Neuronal stem cell (in vitro differentiated cells): ENCODE data around the gene TMTC1.

ENCODE experiments used
- DNase-seq: peaks from one replicate; pipeline ENCODE4 v3.0.0-alpha.2; 2013; ENCODE audit warnings: low spot score
- H2AFZ ChIP-seq: one replicate; pipeline ENCODE4 v1.6.1; 2013; ENCODE audit warnings: mild to moderate bottlenecking, low read length, inconsistent platforms
- H2AK5ac ChIP-seq: 2 replicates; pipeline ENCODE4 v1.6.1; 2013; ENCODE audit warnings: low read depth, mild to moderate bottlenecking, inconsistent platforms, low read length, moderate library complexity, mixed read lengths
- H2BK120ac ChIP-seq: 2 replicates; pipeline ENCODE4 v1.6.1; 2013; ENCODE audit warnings: low read depth, mild to moderate bottlenecking, inconsistent platforms, low read length, moderate library complexity, mixed read lengths
- H2BK12ac ChIP-seq: one replicate; pipeline ENCODE4 v1.6.1; 2013; ENCODE audit warnings: low read length, inconsistent platforms
- H2BK15ac ChIP-seq: 2 replicates; pipeline ENCODE4 v1.6.1; 2013; ENCODE audit warnings: mild to moderate bottlenecking, low read length, inconsistent platforms, mixed read lengths
- H2BK5ac ChIP-seq: one replicate; pipeline ENCODE4 v1.6.1; 2013; ENCODE audit warnings: inconsistent platforms, mild to moderate bottlenecking, low read length, moderate library complexity
- H3K14ac ChIP-seq: one replicate; pipeline ENCODE4 v1.6.1; 2013; ENCODE audit warnings: low read length, inconsistent platforms
- H3K18ac ChIP-seq: 2 replicates; pipeline ENCODE4 v1.6.1; 2013; ENCODE audit warnings: low read length, inconsistent platforms
- H3K23ac ChIP-seq: 2 replicates; pipeline ENCODE4 v1.6.1; 2013; ENCODE audit warnings: low read depth, mild to moderate bottlenecking, mixed read lengths, low read length, inconsistent platforms; ENCODE audit not compliant: poor library complexity
- H3K27ac ChIP-seq: replicated peaks from 3 replicates; pipeline ENCODE4 v1.5.1; 2013; ENCODE audit warnings: low read length, inconsistent platforms
- H3K27me3 ChIP-seq, 3 experiments: 2 replicates each; pipeline ENCODE4 v1.6.1; 2013; ENCODE audit warnings: low read length in 3 of 3, mild to moderate bottlenecking in 2 of 3, inconsistent platforms in 1 of 3, low read depth in 1 of 3, mixed read lengths in 1 of 3, moderate library complexity in 1 of 3; ENCODE audit not compliant: control insufficient read depth in 3 of 3, insufficient read depth in 3 of 3
- H3K36me3 ChIP-seq, 2 donors: replicated peaks in 1 of 2; 2 replicates each; pipeline ENCODE4 v1.6.1; 2013; ENCODE audit warnings: low read length in 2 of 2; ENCODE audit not compliant: control insufficient read depth in 2 of 2, insufficient read depth in 2 of 2
- H3K4ac ChIP-seq: 2 replicates; pipeline ENCODE4 v1.6.1; 2013; ENCODE audit warnings: inconsistent platforms, mild to moderate bottlenecking, low read length, moderate library complexity
- H3K4me1 ChIP-seq, 2 donors: 1 replicate in 1 of 2; 2 replicates in 1 of 2; pipeline ENCODE4 v1.6.1; 2013; ENCODE audit warnings: low read length in 2 of 2, low read depth in 1 of 2; ENCODE audit not compliant: control insufficient read depth in 2 of 2, insufficient read depth in 1 of 2
- H3K4me2 ChIP-seq: one replicate; pipeline ENCODE4 v1.6.1; 2013; ENCODE audit warnings: mild to moderate bottlenecking, low read length, inconsistent platforms; ENCODE audit not compliant: insufficient read depth, poor library complexity, severe bottlenecking
- H3K4me3 ChIP-seq, 2 donors: 2 replicates each; pipeline ENCODE4 v1.5.1; 2013; ENCODE audit warnings: low read length in 2 of 2, mild to moderate bottlenecking in 2 of 2, inconsistent platforms in 1 of 2, moderate library complexity in 1 of 2
- H3K79me1 ChIP-seq: one replicate; pipeline ENCODE4 v1.6.1; 2013; ENCODE audit warnings: low read depth, mild to moderate bottlenecking, inconsistent platforms, low read length, moderate library complexity
- H3K9ac ChIP-seq: one replicate; pipeline ENCODE4 v1.6.1; 2013; ENCODE audit warnings: mild to moderate bottlenecking, low read depth, low read length, inconsistent platforms; ENCODE audit not compliant: poor library complexity
- H3K9me3 ChIP-seq, 2 donors: replicated peaks in 1 of 2; 2 replicates each; pipeline versions ENCODE3 to v1.6.1; 2013; ENCODE audit warnings: low read length in 2 of 2, mild to moderate bottlenecking in 2 of 2, inconsistent platforms in 1 of 2, low read depth in 1 of 2, mixed read lengths in 1 of 2, moderate library complexity in 1 of 2; ENCODE audit not compliant: control insufficient read depth in 2 of 2, insufficient read depth in 1 of 2
- H4K8ac ChIP-seq: one replicate; pipeline ENCODE4 v1.6.1; 2013; ENCODE audit warnings: low read depth, mild to moderate bottlenecking, inconsistent platforms, low read length, moderate library complexity
- H4K91ac ChIP-seq: one replicate; pipeline ENCODE4 v1.6.1; 2013; ENCODE audit warnings: low read length, low read depth, mild to moderate bottlenecking, inconsistent platforms; ENCODE audit not compliant: poor library complexity
- WGBS, 2 donors: extraction: QIAGEN DNeasy Blood & Tissue Kit; methylation state at CpG; one replicate each; pipeline ENCODE4 v1.1.7; 2013; ENCODE audit warnings: missing lambda C conversion rate in 2 of 2, mixed read lengths in 1 of 2; ENCODE audit not compliant: insufficient read length in 2 of 2, insufficient replicate concordance in 1 of 2; ENCODE audit errors: extremely low coverage in 2 of 2; 5-methylcytosine and 5-hydroxymethylcytosine counted together

Gene TMTC1

GRCh38 chr12:29709054-29709453, 74.7 kb downstream of the TMTC1 start:
- no peak overlapping the region for H3K18ac ChIP-seq
- H3K4ac ChIP-seq: no peak overlapping the region
- DNase-seq: no peak
- H4K8ac ChIP-seq: no peak overlapping the region
- peaks cover 2 to 9% of the 10 kb centered on the region in 2 donors for H3K4me1 ChIP-seq
- H3K23ac ChIP-seq: no peak overlapping the region
- H3K36me3 ChIP-seq: peaks cover 0 to 14% of the 10 kb centered on the region in 2 donors
- no peak overlapping the region for H2BK15ac ChIP-seq
- no peak overlapping the region for H3K9ac ChIP-seq
- H2BK5ac ChIP-seq: no peak overlapping the region
- H3K4me2 ChIP-seq: no peak overlapping the region
- H4K91ac ChIP-seq: no peak overlapping the region
- H3K79me1 ChIP-seq: no peaks in the 10 kb centered on the region
- H2AFZ ChIP-seq: no peak overlapping the region
- no peak overlapping the region for H3K14ac ChIP-seq
- H3K4me3 ChIP-seq: no peak overlapping the region
- H2BK12ac ChIP-seq: no peak overlapping the region
- no peaks in the 10 kb centered on the region for H3K27me3 ChIP-seq
- H3K27ac ChIP-seq: no peak overlapping the region
- no peaks in the 10 kb centered on the region for H3K9me3 ChIP-seq
- no peak overlapping the region for H2AK5ac ChIP-seq
- no peak overlapping the region for H2BK120ac ChIP-seq

DNA sequence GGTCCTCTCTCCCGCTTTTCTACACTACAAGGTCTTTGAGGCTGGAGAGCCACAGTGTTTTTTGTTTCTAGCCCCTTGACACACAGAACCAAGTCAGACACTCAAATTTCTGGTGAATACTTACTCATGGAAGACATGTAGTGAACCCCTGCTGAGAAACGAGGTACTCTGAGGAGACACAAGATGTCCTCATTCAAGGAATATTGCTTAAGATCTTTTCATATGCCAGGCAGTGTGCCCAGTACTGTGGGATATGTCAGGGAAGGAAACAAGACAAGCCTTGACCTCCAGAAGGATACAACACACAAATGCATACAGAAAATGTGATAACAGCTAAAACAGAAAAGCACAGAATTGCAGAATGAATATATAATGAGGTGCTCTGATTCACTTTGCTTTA, 75.9 kb downstream of the TMTC1 start:
- Histone ChIP-seq H3K27me3 (no peaks in the 10 kb centered on the region), H2BK12ac (no peak overlapping the region), H3K4ac (no peak overlapping the region), H2BK5ac (no peak overlapping the region), H3K36me3 (peaks cover 0 to 14% of the 10 kb centered on the region in 2 donors), H2BK120ac (no peak overlapping the region), H3K79me1 (no peaks in the 10 kb centered on the region), H3K23ac (no peak overlapping the region), H4K91ac (no peak overlapping the region), H3K9ac (no peak overlapping the region), H4K8ac (no peak overlapping the region), H3K18ac (no peak overlapping the region), H2BK15ac (no peak overlapping the region), H3K4me2 (no peak overlapping the region), H3K9me3 (no peaks in the 10 kb centered on the region), H3K27ac (no peak overlapping the region), H3K14ac (no peak overlapping the region), H2AK5ac (no peak overlapping the region), H2AFZ (no peak overlapping the region), H3K4me3 (no peak overlapping the region), H3K4me1 (peaks cover 2 to 9% of the 10 kb centered on the region in 2 donors)
- WGBS, 2 donors: no CpG with 5 or more reads among the region's 2 CpGs
- DNase-seq: no peak

- H4K8ac ChIP-seq: no peak overlapping the region
- no peak overlapping the region for H3K27ac ChIP-seq
- H2AFZ ChIP-seq: no peak overlapping the region
- H3K4me3 ChIP-seq: no peak overlapping the region
- no peak overlapping the region for H2BK15ac ChIP-seq
- no peaks in the 10 kb centered on the region for H3K9me3 ChIP-seq
- no peak overlapping the region for H3K18ac ChIP-seq
- H3K4ac ChIP-seq: no peak overlapping the region
- H2BK5ac ChIP-seq: no peak overlapping the region
- H3K36me3 ChIP-seq: peaks cover 0 to 18% of the 10 kb centered on the region in 2 donors
- H2AK5ac ChIP-seq: no peak overlapping the region
- no peaks in the 10 kb centered on the region for H3K27me3 ChIP-seq
- no peak overlapping the region for H3K4me2 ChIP-seq
- WGBS, 2 donors: no CpG with 5 or more reads among the region's 2 CpGs
- no peak overlapping the region for H3K14ac ChIP-seq
- peaks cover under 1 to 9% of the 10 kb centered on the region in 2 donors for H3K4me1 ChIP-seq
- H4K91ac ChIP-seq: no peak overlapping the region
- no peak overlapping the region for H2BK120ac ChIP-seq
- no peaks in the 10 kb centered on the region for H3K79me1 ChIP-seq
- DNase-seq: no peak
- no peak overlapping the region for H2BK12ac ChIP-seq
- no peak overlapping the region for H3K23ac ChIP-seq
- no peak overlapping the region for H3K9ac ChIP-seq
These were observed 77.4 kb downstream of the TMTC1 start for GRCh38 chr12:29706311-29706710.

DNA sequence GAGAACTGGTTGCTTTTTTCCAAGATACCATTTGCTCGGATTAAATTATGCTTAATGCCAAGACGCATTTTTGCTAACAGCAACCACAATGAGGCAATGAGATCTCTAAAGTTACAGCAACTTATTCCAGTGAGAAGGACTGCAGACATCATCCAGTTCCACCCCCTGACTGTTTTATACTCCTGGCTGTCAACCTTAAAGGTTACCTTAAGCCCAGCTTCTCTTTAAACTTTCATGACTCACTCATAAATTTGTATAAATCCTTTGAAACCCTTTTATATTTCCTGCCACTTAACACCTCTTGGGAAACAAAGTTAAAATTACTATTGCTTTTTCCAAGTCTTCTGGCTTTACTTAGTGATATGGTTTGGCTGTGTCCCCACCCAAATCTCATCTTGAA, 80.2 kb downstream of the TMTC1 start:
- H3K36me3 ChIP-seq: peaks cover 0 to 18% of the 10 kb centered on the region in 2 donors
- no peak overlapping the region for H3K4me3 ChIP-seq
- H3K18ac ChIP-seq: no peak overlapping the region
- H4K8ac ChIP-seq: no peak overlapping the region
- H3K9me3 ChIP-seq: no peaks in the 10 kb centered on the region
- H3K79me1 ChIP-seq: no peaks in the 10 kb centered on the region
- no peak overlapping the region for H2BK5ac ChIP-seq
- H2BK12ac ChIP-seq: no peak overlapping the region
- no peaks in the 10 kb centered on the region for H3K27me3 ChIP-seq
- H3K9ac ChIP-seq: no peak overlapping the region
- no peak overlapping the region for H3K14ac ChIP-seq
- no peak overlapping the region for H3K23ac ChIP-seq
- no peak for DNase-seq
- H2BK120ac ChIP-seq: no peak overlapping the region
- H2AFZ ChIP-seq: no peak overlapping the region
- no peak overlapping the region for H2BK15ac ChIP-seq
- H2AK5ac ChIP-seq: no peak overlapping the region
- H3K27ac ChIP-seq: no peak overlapping the region
- H3K4me1 ChIP-seq: peaks cover 0 to 5% of the 10 kb centered on the region in 2 donors
- no CpG with 5 or more reads among the region's 2 CpGs for WGBS, 2 donors
- H4K91ac ChIP-seq: no peak overlapping the region
- H3K4me2 ChIP-seq: no peak overlapping the region
- no peak overlapping the region for H3K4ac ChIP-seq
